ENCODE data around the gene ERMN.

DNA sequence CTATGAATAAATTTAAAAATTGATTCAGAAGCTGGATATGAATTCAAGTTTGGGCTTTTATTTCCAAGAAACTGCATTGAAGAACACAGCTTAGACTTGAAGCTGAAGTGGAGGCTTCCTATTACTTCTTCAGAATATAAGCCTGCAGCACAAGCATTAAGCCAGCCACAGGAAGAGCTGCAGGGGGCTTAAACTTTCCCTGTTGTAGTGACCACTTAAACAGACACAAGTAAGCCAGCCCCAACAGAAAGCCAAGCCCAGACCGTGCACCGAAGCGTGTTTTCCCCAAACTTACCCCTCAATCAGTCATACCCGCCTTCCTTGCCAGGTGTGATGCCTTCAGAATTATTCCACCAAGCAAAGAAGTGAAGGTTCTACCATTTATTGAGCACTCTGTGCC, 28.7 kb downstream of the ERMN start:
- TF ChIP-seq, protein P1, sequence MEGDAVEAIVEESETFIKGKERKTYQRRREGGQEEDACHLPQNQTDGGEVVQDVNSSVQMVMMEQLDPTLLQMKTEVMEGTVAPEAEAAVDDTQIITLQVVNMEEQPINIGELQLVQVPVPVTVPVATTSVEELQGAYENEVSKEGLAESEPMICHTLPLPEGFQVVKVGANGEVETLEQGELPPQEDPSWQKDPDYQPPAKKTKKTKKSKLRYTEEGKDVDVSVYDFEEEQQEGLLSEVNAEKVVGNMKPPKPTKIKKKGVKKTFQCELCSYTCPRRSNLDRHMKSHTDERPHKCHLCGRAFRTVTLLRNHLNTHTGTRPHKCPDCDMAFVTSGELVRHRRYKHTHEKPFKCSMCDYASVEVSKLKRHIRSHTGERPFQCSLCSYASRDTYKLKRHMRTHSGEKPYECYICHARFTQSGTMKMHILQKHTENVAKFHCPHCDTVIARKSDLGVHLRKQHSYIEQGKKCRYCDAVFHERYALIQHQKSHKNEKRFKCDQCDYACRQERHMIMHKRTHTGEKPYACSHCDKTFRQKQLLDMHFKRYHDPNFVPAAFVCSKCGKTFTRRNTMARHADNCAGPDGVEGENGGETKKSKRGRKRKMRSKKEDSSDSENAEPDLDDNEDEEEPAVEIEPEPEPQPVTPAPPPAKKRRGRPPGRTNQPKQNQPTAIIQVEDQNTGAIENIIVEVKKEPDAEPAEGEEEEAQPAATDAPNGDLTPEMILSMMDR (IDR thresholded peaks at IDR 0.05; ENCODE audit: poor library complexity), result no peak
- TF ChIP-seq EZH2 (IDR thresholded peaks at IDR 0.05; ENCODE audit: borderline replicate concordance) (no peak), EZH2phosphoT487 (IDR thresholded peaks at IDR 0.05; ENCODE audit: low read depth, severe bottlenecking, unreplicated experiment) (no peak)
